ENCODE data around the gene PFDN6.
"Not testable (repeated sequence)": the region's sequence is repeated elsewhere in the genome, so short reads cannot be mapped to it uniquely, and the experiment has no call there.

The PFDN6 gene

GRCh38 chr6:33272275-33273128 lies 16.9 kb upstream of the PFDN6 start:
- DNase-seq (ENCODE audit: extremely low spot score): no peak
- POLR2A ChIA-PET: interaction anchor here (0.8 to 5.5 kb wide), 19 partner anchors 11 to 301 kb away, joined by 3 to 54 read pairs (median 7); partner anchors contain the start of genes HSD17B8, PFDN6, RGL2 and RING1
- CTCF ChIA-PET: interaction anchor here (0.6 to 1.0 kb wide), 2 partner anchors 24 to 28 kb away, joined by 4 to 8 read pairs; no protein-coding TSS in a partner anchor
- TF ChIP-seq PKNOX1 (IDR thresholded peaks at IDR 0.05) (no peak), HDGF (IDR thresholded peaks at IDR 0.05; ENCODE audit: borderline replicate concordance) (no peak), L3MBTL2 (conservative IDR thresholded peaks at IDR 0.05) (no peak), LEF1 (IDR thresholded peaks at IDR 0.05; ENCODE audit: borderline replicate concordance) (no peak), ARNT (IDR thresholded peaks at IDR 0.05) (no peak), ELF4 (IDR thresholded peaks at IDR 0.05) (no peak), BHLHE40 (IDR thresholded peaks at IDR 0.05; ENCODE audit: borderline replicate concordance) (no peak), NFRKB (IDR thresholded peaks at IDR 0.05) (no peak), FOXA1 (IDR thresholded peaks at IDR 0.05) (no peak), SUZ12 (IDR thresholded peaks at IDR 0.05) (no peak)

GRCh38 chr6:33273129-33273923 lies 16.1 kb upstream of the PFDN6 start:
- no peak for DNase-seq (ENCODE audit: extremely low spot score)
- POLR2A ChIA-PET: interaction anchor here (2.4 to 5.5 kb wide), 4 partner anchors 16 to 45 kb away, joined by 17 to 54 read pairs (median 26); partner anchors contain the start of genes PFDN6, RGL2, WDR46 and ZBTB22
- CTCF ChIA-PET: no interaction called here
- TF ChIP-seq FOXM1 (IDR thresholded peaks at IDR 0.05; ENCODE audit: borderline replicate concordance): no peak
- no peak for TF ChIP-seq FOXA1 (IDR thresholded peaks at IDR 0.05)
- no peak for TF ChIP-seq FOXK2 (IDR thresholded peaks at IDR 0.05)
- no peak for TF ChIP-seq BHLHE40 (IDR thresholded peaks at IDR 0.05; ENCODE audit: borderline replicate concordance)
- TF ChIP-seq ELF4 (IDR thresholded peaks at IDR 0.05): no peak
- TF ChIP-seq PKNOX1 (IDR thresholded peaks at IDR 0.05): no peak
- no peak for TF ChIP-seq HDGF (IDR thresholded peaks at IDR 0.05; ENCODE audit: borderline replicate concordance)
- TF ChIP-seq NFRKB (IDR thresholded peaks at IDR 0.05): no peak
- no peak for TF ChIP-seq SUZ12 (IDR thresholded peaks at IDR 0.05)
- TF ChIP-seq ZNF384 (IDR thresholded peaks at IDR 0.05): no peak
- no peak for TF ChIP-seq CTBP1 (IDR thresholded peaks at IDR 0.05; ENCODE audit: borderline replicate concordance)
- TF ChIP-seq SP1 (IDR thresholded peaks at IDR 0.05): no peak
- TF ChIP-seq L3MBTL2 (conservative IDR thresholded peaks at IDR 0.05): no peak
- TF ChIP-seq ARNT (IDR thresholded peaks at IDR 0.05): no peak
- TF ChIP-seq LEF1 (IDR thresholded peaks at IDR 0.05; ENCODE audit: borderline replicate concordance): no peak
- no peak for TF ChIP-seq TARDBP (IDR thresholded peaks at IDR 0.05)

GRCh38 chr6:33273924-33274902 lies 15.2 kb upstream of the PFDN6 start:
- TF ChIP-seq ZNF384 (IDR thresholded peaks at IDR 0.05) (no peak), TARDBP (IDR thresholded peaks at IDR 0.05) (no peak), L3MBTL2 (conservative IDR thresholded peaks at IDR 0.05) (no peak), LEF1 (IDR thresholded peaks at IDR 0.05; ENCODE audit: borderline replicate concordance) (no peak), ELF4 (IDR thresholded peaks at IDR 0.05) (no peak), SUZ12 (IDR thresholded peaks at IDR 0.05) (no peak), PKNOX1 (IDR thresholded peaks at IDR 0.05) (no peak), ARNT (IDR thresholded peaks at IDR 0.05) (no peak), FOXA1 (IDR thresholded peaks at IDR 0.05) (no peak), NFRKB (IDR thresholded peaks at IDR 0.05) (no peak), BHLHE40 (IDR thresholded peaks at IDR 0.05; ENCODE audit: borderline replicate concordance) (no peak), CTBP1 (IDR thresholded peaks at IDR 0.05; ENCODE audit: borderline replicate concordance) (no peak), HDGF (IDR thresholded peaks at IDR 0.05; ENCODE audit: borderline replicate concordance) (no peak), FOXM1 (IDR thresholded peaks at IDR 0.05; ENCODE audit: borderline replicate concordance) (no peak), FOXK2 (IDR thresholded peaks at IDR 0.05) (no peak), SP1 (IDR thresholded peaks at IDR 0.05) (no peak)
- CTCF ChIA-PET: no interaction called here
- no peak for DNase-seq (ENCODE audit: extremely low spot score)
- POLR2A ChIA-PET: no interaction called here

GRCh38 chr6:33275795-33276580 lies 13.4 kb upstream of the PFDN6 start:
- ChIA-PET POLR2A (interaction anchor here (1.2 to 4.2 kb wide), 8 partner anchors 13 to 114 kb away, joined by 3 to 37 read pairs (median 12); partner anchors contain the start of genes PFDN6, RGL2, RING1 and TAPBP), CTCF (interaction anchor here (0.7 to 1.9 kb wide), 5 partner anchors 24 to 321 kb away, joined by 3 to 16 read pairs (median 3); no protein-coding TSS in a partner anchor)
- DNase-seq (ENCODE audit: extremely low spot score): not testable (repeated sequence)
